Measurements from ENCODE around the gene GJB2. TPM values are rescaled to one million over a fixed set of nuclear protein-coding genes. Genes with fewer than 3 reads are reported as not detected.

GJB2 gene
- polyA plus RNA-seq, 1 donor (not counting 4 experiments of a cell fraction or from before 2014, with no cell fraction given): 374 TPM

- no peak overlapping the region for H2AFZ ChIP-seq (ENCODE audit: control insufficient read depth, low read length)
- dilution Hi-C loops (cut with MboI; ENCODE audit: extremely low pct_ligation_motif_present, low sequenced_read_pairs): loop anchor here (25.0 kb wide), 2 partner anchors 198 to 298 kb away; no protein-coding TSS in a partner anchor
- H3K4me2 ChIP-seq (ENCODE audit: control insufficient read depth, extremely low read depth, insufficient read depth, low read depth, low read length): no peak overlapping the region
- H3K27ac ChIP-seq (ENCODE audit: control insufficient read depth, insufficient read depth, low read length): no peak overlapping the region
- H3K9ac ChIP-seq (ENCODE audit: control insufficient read depth, extremely low read depth, insufficient read depth, low read length): no peak overlapping the region
- peaks cover 32% of the 10 kb centered on the region for H3K4me1 ChIP-seq (ENCODE audit: control insufficient read depth, extremely low read depth, insufficient read depth, low read length)
- H3K9me1 ChIP-seq (ENCODE audit: control insufficient read depth, extremely low read depth, insufficient read depth, low read length): no peaks in the 10 kb centered on the region
- H3K27me3 ChIP-seq (ENCODE audit: control insufficient read depth, extremely low read depth, insufficient read depth, low read length): no peaks in the 10 kb centered on the region
- peaks cover 18% of the 10 kb centered on the region for H3K79me2 ChIP-seq (ENCODE audit: control insufficient read depth, insufficient read depth, low read length)
- TF ChIP-seq EZH2 (IDR thresholded peaks at IDR 0.05; ENCODE audit: low read length): no peak
- TF ChIP-seq, protein P1, sequence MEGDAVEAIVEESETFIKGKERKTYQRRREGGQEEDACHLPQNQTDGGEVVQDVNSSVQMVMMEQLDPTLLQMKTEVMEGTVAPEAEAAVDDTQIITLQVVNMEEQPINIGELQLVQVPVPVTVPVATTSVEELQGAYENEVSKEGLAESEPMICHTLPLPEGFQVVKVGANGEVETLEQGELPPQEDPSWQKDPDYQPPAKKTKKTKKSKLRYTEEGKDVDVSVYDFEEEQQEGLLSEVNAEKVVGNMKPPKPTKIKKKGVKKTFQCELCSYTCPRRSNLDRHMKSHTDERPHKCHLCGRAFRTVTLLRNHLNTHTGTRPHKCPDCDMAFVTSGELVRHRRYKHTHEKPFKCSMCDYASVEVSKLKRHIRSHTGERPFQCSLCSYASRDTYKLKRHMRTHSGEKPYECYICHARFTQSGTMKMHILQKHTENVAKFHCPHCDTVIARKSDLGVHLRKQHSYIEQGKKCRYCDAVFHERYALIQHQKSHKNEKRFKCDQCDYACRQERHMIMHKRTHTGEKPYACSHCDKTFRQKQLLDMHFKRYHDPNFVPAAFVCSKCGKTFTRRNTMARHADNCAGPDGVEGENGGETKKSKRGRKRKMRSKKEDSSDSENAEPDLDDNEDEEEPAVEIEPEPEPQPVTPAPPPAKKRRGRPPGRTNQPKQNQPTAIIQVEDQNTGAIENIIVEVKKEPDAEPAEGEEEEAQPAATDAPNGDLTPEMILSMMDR (optimal IDR thresholded peaks at IDR 0.05 in 1 of 3, IDR thresholded peaks at IDR 0.05 in 1 of 3, conservative IDR thresholded peaks at IDR 0.05 in 1 of 3; ENCODE audit: extremely low read depth in 1 of 3, insufficient read depth in 2 of 3, low read length in 3 of 3): no peak
- no peaks in the 10 kb centered on the region for H4K20me1 ChIP-seq (ENCODE audit: control insufficient read depth, extremely low read depth, insufficient read depth, low read length)
- FAIRE-seq (no peak), DNase-seq (ENCODE audit: low read depth, low spot score) (no peak)
- no peaks in the 10 kb centered on the region for H3K9me3 ChIP-seq (ENCODE audit: control insufficient read depth, low read depth, low read length)
- H3K4me3 ChIP-seq (ENCODE audit: control insufficient read depth in 2 of 3, extremely low read depth in 1 of 3, insufficient read depth in 2 of 3, low read depth in 1 of 3, low read length in 3 of 3): no peak overlapping the region
- H3K36me3 ChIP-seq (ENCODE audit: control insufficient read depth in 2 of 2, extremely low read depth in 1 of 2, insufficient read depth in 2 of 2, low read length in 2 of 2): peaks cover 17 to 24% of the 10 kb centered on the region in 2 experiments
Observed at GRCh38 chr13:20188667-20189553, 3.8 kb downstream of the GJB2 start.

GRCh38 chr13:20186771-20187170, 6.0 kb downstream of the GJB2 start:
- H4K20me1 ChIP-seq (ENCODE audit: control insufficient read depth, extremely low read depth, insufficient read depth, low read length): no peaks in the 10 kb centered on the region
- H3K4me1 ChIP-seq (ENCODE audit: control insufficient read depth, extremely low read depth, insufficient read depth, low read length): peaks cover 24% of the 10 kb centered on the region
- H3K9me1 ChIP-seq (ENCODE audit: control insufficient read depth, extremely low read depth, insufficient read depth, low read length): no peaks in the 10 kb centered on the region
- no peak overlapping the region for H3K4me3 ChIP-seq (ENCODE audit: control insufficient read depth in 2 of 3, extremely low read depth in 1 of 3, insufficient read depth in 2 of 3, low read depth in 1 of 3, low read length in 3 of 3)
- H3K9ac ChIP-seq (ENCODE audit: control insufficient read depth, extremely low read depth, insufficient read depth, low read length): no peak overlapping the region
- no peak overlapping the region for H3K27ac ChIP-seq (ENCODE audit: control insufficient read depth, insufficient read depth, low read length)
- no peaks in the 10 kb centered on the region for H3K27me3 ChIP-seq (ENCODE audit: control insufficient read depth, extremely low read depth, insufficient read depth, low read length)
- H3K36me3 ChIP-seq (ENCODE audit: control insufficient read depth in 2 of 2, extremely low read depth in 1 of 2, insufficient read depth in 2 of 2, low read length in 2 of 2): peaks cover 17 to 24% of the 10 kb centered on the region in 2 experiments
- dilution Hi-C loops (cut with MboI; ENCODE audit: extremely low pct_ligation_motif_present, low sequenced_read_pairs): loop anchor here (25.0 kb wide), 2 partner anchors 201 to 301 kb away; no protein-coding TSS in a partner anchor
- no peak overlapping the region for H3K4me2 ChIP-seq (ENCODE audit: control insufficient read depth, extremely low read depth, insufficient read depth, low read depth, low read length)
- peaks cover 15% of the 10 kb centered on the region for H3K79me2 ChIP-seq (ENCODE audit: control insufficient read depth, insufficient read depth, low read length)
- no peak overlapping the region for H2AFZ ChIP-seq (ENCODE audit: control insufficient read depth, low read length)
- no peak for TF ChIP-seq EZH2 (IDR thresholded peaks at IDR 0.05; ENCODE audit: low read length)
- TF ChIP-seq, protein P1 (optimal IDR thresholded peaks at IDR 0.05 in 1 of 3, IDR thresholded peaks at IDR 0.05 in 1 of 3, conservative IDR thresholded peaks at IDR 0.05 in 1 of 3; ENCODE audit: extremely low read depth in 1 of 3, insufficient read depth in 2 of 3, low read length in 3 of 3): no peak
- DNase-seq (ENCODE audit: low read depth, low spot score) (no peak), FAIRE-seq (no peak)
- H3K9me3 ChIP-seq (ENCODE audit: control insufficient read depth, low read depth, low read length): no peaks in the 10 kb centered on the region
